Caco-2 (cell line): ENCODE data around the gene CDKAL1. TPM values are rescaled to one million over a fixed set of nuclear protein-coding genes. Genes with fewer than 3 reads are reported as not detected.
A peak's percentile ranks its signal among the peaks of the same experiment; 100 is the strongest.

Source experiments
- BruUV-seq: library from RNA; stranded (reverse); fragments of 400-500 nt; replicated peaks from 2 replicates; lab custom pipeline; 2021; lab: Mats Ljungman, UMichigan
- CTCF ChIA-PET: fragments of 300-600 bp; sonication (Branson Sonifier 250); formaldehyde crosslinking; loops from one replicate; lab custom pipeline; 2022; ENCODE audit warnings: antibody characterized with exemption; lab: Charles Lee
- POLR2A ChIA-PET: fragments of 300-600 bp; sonication (Branson Sonifier 250); formaldehyde crosslinking; loops from one replicate; lab custom pipeline; 2022; ENCODE audit warnings: antibody characterized with exemption; lab: Charles Lee
- DNase-seq, 2 experiments: peaks; one replicate each; pipeline versions ENCODE4 v3.0.0 to v3.0.0-alpha.2; 2020 to 2022
- H3K27me3 ChIP-seq: replicated peaks from 2 replicates; pipeline ENCODE4 v1.6.0; 2011; ENCODE audit warnings: low read length; ENCODE audit not compliant: control insufficient read depth, insufficient read depth
- H3K36me3 ChIP-seq: 2 replicates; pipeline ENCODE4 v1.5.1; 2011; ENCODE audit warnings: low read length; ENCODE audit not compliant: control insufficient read depth, insufficient read depth
- H3K4me1 ChIP-seq: fragments of 250-450 bp; sonication (Bioruptor Pico); 2 replicates; pipeline ENCODE4 v1.5.1; 2020; ENCODE audit warnings: mild to moderate bottlenecking
- H3K4me3 ChIP-seq: 2 replicates; pipeline ENCODE4 v1.5.1; 2011; ENCODE audit warnings: low read depth, mild to moderate bottlenecking, control low read depth, low read length
- H3K9me3 ChIP-seq: fragments of 250-450 bp; sonication (Bioruptor Pico); 2 replicates; pipeline ENCODE4 v1.5.1; 2020; ENCODE audit warnings: mild to moderate bottlenecking, moderate library complexity
- H3K27ac Mint-ChIP-seq: one replicate; pipeline ENCODE4 v1.8.0; 2022; ENCODE audit warnings: mixed read lengths; ENCODE audit not compliant: unreplicated experiment
- H3K27me3 Mint-ChIP-seq: one replicate; pipeline ENCODE4 v1.8.0; 2022; ENCODE audit warnings: mixed read lengths; ENCODE audit not compliant: insufficient read depth, unreplicated experiment
- H3K36me3 Mint-ChIP-seq: one replicate; pipeline ENCODE4 v1.8.0; 2022; ENCODE audit warnings: mild to moderate bottlenecking, mixed read lengths; ENCODE audit not compliant: insufficient read depth, unreplicated experiment
- H3K4me1 Mint-ChIP-seq: one replicate; pipeline ENCODE4 v1.8.0; 2022; ENCODE audit warnings: low read depth, mixed read lengths; ENCODE audit not compliant: unreplicated experiment
- H3K4me3 Mint-ChIP-seq: one replicate; pipeline ENCODE4 v1.8.0; 2022; ENCODE audit warnings: mild to moderate bottlenecking, moderate library complexity, mixed read lengths; ENCODE audit not compliant: unreplicated experiment
- H3K9me3 Mint-ChIP-seq: one replicate; pipeline ENCODE4 v1.8.0; 2022; ENCODE audit warnings: mixed read lengths; ENCODE audit not compliant: unreplicated experiment
- intact Hi-C: fragments of 100-400 bp; cut with micrococcal nuclease; formaldehyde crosslinking; loops from one replicate; pipeline ENCODE4 v1.10.0; 2022; ENCODE audit not compliant: unreplicated experiment
- total RNA-seq: library from RNA; stranded (reverse); gene quantifications from 2 replicates; pipeline ENCODE4 v1.2.3, GENCODE V29; 2022
- TF ChIP-seq, protein P1 (sequence below), 2 experiments: fragments of 200-600 bp in 1 of 2; IDR thresholded peaks; 1 replicate in 1 of 2; 2 replicates in 1 of 2; pipeline versions ENCODE4 v1.5.1 to v1.8.0; 2011 to 2022; ENCODE audit warnings: antibody characterized with exemption in 1 of 2, control low read depth in 1 of 2, inconsistent platforms in 1 of 2, low read depth in 1 of 2, low read length in 1 of 2, mild to moderate bottlenecking in 1 of 2, moderate library complexity in 1 of 2; ENCODE audit not compliant: insufficient read depth in 1 of 2, severe bottlenecking in 1 of 2, unreplicated experiment in 1 of 2

The CDKAL1 gene
- total RNA-seq, 1 experiment from 2014 or later = 18.7 TPM

DNA sequence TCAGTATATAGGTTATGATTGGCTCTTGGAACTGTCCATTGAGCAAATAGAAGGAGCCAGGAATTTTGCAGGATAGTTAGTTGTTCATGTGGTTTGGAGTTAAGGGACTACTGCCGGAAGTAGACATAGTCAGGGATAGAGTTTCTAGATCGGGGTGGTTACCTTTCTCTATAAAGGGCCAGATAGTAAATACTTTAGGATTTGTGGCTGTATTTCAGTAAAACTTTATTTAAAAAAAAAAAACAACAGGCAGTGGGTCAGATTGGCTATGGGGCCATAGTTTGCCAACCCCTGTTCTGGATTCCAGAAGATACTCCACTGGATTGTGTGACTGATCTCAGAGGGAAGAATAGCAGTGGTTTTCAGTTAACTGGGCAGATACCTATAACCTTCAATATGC is 570.0 kb downstream of the CDKAL1 start:
- H3K27ac Mint-ChIP-seq = peak overlapping the region; percentile 74
- CTCF ChIA-PET = no interaction called here

DNA sequence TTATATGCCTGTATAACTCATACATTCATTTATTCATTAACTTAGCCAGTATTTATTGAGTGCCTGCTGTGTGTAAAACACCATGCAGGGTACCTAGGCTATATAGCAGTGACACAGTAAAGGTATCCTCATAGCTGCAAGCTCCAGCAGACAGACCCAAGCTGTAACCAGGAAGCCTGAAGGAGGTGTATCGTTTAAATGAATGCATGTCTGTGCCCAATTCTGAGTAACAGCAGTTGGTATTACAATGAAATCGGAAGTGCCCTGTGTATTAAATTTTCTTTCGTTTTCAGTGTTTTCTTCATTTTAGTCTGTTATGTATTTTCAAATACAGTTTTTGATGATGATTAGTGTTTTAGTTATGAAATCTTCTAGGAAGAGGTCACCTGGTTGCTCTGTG is 573.5 kb downstream of the CDKAL1 start:
- H3K36me3 ChIP-seq = no peaks in the 10 kb centered on the region
- H3K4me1 ChIP-seq = peaks cover 51% of the 10 kb centered on the region
- TF ChIP-seq, protein P1, sequence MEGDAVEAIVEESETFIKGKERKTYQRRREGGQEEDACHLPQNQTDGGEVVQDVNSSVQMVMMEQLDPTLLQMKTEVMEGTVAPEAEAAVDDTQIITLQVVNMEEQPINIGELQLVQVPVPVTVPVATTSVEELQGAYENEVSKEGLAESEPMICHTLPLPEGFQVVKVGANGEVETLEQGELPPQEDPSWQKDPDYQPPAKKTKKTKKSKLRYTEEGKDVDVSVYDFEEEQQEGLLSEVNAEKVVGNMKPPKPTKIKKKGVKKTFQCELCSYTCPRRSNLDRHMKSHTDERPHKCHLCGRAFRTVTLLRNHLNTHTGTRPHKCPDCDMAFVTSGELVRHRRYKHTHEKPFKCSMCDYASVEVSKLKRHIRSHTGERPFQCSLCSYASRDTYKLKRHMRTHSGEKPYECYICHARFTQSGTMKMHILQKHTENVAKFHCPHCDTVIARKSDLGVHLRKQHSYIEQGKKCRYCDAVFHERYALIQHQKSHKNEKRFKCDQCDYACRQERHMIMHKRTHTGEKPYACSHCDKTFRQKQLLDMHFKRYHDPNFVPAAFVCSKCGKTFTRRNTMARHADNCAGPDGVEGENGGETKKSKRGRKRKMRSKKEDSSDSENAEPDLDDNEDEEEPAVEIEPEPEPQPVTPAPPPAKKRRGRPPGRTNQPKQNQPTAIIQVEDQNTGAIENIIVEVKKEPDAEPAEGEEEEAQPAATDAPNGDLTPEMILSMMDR (IDR thresholded peaks at IDR 0.05; ENCODE audit: insufficient read depth in 1 of 2, low read depth in 1 of 2, low read length in 1 of 2, severe bottlenecking in 1 of 2, unreplicated experiment in 1 of 2) = no peak
- no peak for DNase-seq
- H3K27me3 ChIP-seq = no peaks in the 10 kb centered on the region
- BruUV-seq = no TSS peak
- H3K27ac Mint-ChIP-seq = no peak overlapping the region
- peaks cover 35% of the 10 kb centered on the region for H3K4me1 Mint-ChIP-seq
- no peaks in the 10 kb centered on the region for H3K36me3 Mint-ChIP-seq
- H3K4me3 Mint-ChIP-seq = no peak overlapping the region
- ChIA-PET POLR2A (no interaction called here), CTCF (no interaction called here)
- H3K4me3 ChIP-seq = no peak overlapping the region
- intact Hi-C loops = no loop called here
- no peaks in the 10 kb centered on the region for H3K27me3 Mint-ChIP-seq
- no peaks in the 10 kb centered on the region for H3K9me3 ChIP-seq
- no peaks in the 10 kb centered on the region for H3K9me3 Mint-ChIP-seq

More for the DNA sequence above, 570.0 kb downstream of the CDKAL1 start:
- Histone ChIP-seq H3K9me3 (no peaks in the 10 kb centered on the region), H3K36me3 (no peaks in the 10 kb centered on the region), H3K4me3 (no peak overlapping the region), H3K27me3 (no peaks in the 10 kb centered on the region), H3K4me1 (peaks cover 37% of the 10 kb centered on the region)
- POLR2A ChIA-PET = no interaction called here
- BruUV-seq = TSS peak; percentile 68
- no peaks in the 10 kb centered on the region for H3K9me3 Mint-ChIP-seq
- intact Hi-C loops = no loop called here
- peaks cover 39% of the 10 kb centered on the region for H3K4me1 Mint-ChIP-seq
- H3K4me3 Mint-ChIP-seq = no peak overlapping the region
- TF ChIP-seq, protein P1 (IDR thresholded peaks at IDR 0.05; ENCODE audit: insufficient read depth in 1 of 2, low read depth in 1 of 2, low read length in 1 of 2, severe bottlenecking in 1 of 2, unreplicated experiment in 1 of 2) = no peak
- peaks cover 5% of the 10 kb centered on the region for H3K36me3 Mint-ChIP-seq
- DNase-seq = no peak
- no peaks in the 10 kb centered on the region for H3K27me3 Mint-ChIP-seq

DNA sequence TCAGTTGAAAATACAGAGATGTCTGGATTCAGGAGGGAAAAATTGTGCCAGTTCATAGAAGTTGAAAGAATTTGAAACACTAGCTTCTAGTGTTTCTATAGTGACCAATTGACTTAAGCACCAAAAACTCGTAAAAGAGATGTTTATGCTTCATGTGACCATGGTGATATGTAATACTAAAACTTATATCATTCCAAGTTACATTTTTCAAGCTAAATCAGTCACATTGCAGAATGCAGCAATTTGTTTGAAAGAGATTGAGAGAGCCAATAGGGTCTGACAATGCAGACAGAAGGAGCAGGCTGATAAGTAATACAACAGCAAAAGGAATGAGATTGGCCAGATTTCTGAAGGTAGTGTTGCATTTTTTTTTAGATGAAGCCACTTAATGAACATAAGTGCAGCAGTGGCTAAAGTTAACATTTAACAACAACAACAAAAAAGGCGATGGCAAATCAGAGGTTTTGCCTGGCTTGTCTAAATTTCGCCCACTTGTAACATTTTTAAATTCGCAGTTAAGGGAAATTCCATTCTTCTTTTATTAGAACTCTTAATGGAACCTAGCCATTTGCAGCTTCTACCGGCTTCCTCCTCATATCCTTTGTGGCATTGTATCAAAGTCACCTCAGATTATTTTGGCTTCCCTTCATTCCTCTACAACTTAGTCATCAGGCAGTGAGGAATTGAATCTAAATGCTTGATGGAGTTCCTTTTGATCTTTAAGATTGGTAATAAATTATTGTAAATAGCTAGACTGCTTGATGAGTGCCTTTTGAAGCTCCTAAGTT is 575.3 kb downstream of the CDKAL1 start:
- H3K27me3 Mint-ChIP-seq = no peaks in the 10 kb centered on the region
- no peaks in the 10 kb centered on the region for H3K27me3 ChIP-seq
- TF ChIP-seq, protein P1 (IDR thresholded peaks at IDR 0.05; ENCODE audit: insufficient read depth in 1 of 2, low read depth in 1 of 2, low read length in 1 of 2, severe bottlenecking in 1 of 2, unreplicated experiment in 1 of 2) = no peak
- intact Hi-C loops = loop anchor here (5.0 kb wide), 4 partner anchors 87 to 232 kb away; no protein-coding TSS in a partner anchor
- H3K9me3 ChIP-seq = no peaks in the 10 kb centered on the region
- H3K36me3 Mint-ChIP-seq = no peaks in the 10 kb centered on the region
- no peaks in the 10 kb centered on the region for H3K9me3 Mint-ChIP-seq
- POLR2A ChIA-PET = no interaction called here
- peaks cover 33% of the 10 kb centered on the region for H3K4me1 ChIP-seq
- H3K27ac Mint-ChIP-seq = peak overlapping the region; percentile 85
- BruUV-seq = no TSS peak
- CTCF ChIA-PET = no interaction called here
- DNase-seq = no peak
- H3K4me1 Mint-ChIP-seq = peaks cover 28% of the 10 kb centered on the region
- no peaks in the 10 kb centered on the region for H3K36me3 ChIP-seq
- H3K4me3 Mint-ChIP-seq = no peak overlapping the region
- H3K4me3 ChIP-seq = no peak overlapping the region
